ENCODE results near the gene DISC1.

Gene DISC1

DNA sequence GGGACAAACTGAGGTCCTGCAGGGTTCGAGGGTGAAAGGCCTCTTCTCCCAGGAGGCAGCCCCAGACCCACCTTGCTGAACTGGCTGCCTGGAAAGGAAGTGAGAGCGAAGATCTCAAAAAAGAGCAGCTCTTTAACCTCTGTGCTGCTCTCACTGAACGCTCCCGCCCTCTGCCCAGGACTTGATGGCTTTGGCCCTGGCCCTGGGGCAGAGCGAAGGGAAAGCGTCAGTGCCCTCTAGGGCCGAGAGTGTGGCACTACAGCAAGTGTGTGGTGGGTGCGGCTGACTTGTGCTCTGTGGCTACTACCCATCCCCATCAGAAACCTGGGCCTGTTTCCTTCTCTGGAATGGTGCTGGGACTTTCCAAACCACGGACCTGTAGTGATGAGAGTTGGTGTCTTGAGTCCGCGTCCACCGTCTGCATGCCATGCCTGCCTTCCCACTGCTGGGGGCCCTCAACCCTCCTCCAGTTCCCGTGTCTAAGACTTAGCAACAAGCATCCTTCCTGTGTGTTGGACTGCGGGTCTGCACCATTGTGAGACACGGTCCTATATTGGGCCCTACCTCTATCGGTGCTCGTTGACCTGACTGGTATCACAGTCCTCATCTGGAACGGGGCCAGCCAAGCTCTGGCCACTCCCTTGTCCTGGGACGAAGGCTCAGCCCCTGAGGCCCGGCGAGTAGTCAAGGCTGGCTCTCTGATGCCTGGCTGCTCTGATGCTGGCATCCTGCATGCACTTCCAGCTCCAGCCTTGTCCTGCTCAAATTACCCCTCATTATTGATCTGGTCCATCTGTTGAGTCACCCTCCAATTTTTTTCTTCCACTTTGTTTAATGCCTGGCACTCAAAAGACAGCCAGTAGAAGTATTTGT is 180.3 kb downstream of the DISC1 start:
- DNase-seq = peak in 42 of 58 donors; percentile 5 to 48 (median 28)

DNA sequence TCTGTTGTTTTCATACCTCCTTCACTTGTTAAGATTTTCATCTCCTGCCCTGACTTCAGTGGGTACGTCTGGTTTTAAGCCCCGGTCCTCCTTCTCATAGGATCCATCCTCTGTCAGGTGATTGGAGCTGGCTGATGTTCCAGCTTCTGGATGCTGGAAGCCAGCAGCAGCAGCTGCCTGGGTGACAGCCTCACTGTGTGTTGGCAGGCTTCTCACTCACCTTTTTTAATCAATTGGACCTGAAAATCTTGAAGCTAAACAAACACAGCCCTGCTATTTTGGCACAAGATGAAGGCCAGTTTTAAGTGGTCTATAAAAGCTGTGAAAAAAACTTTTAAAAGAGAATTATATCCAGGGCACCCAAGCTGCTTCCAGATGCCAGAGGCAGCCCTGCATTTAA is 181.0 kb downstream of the DISC1 start:
- peak in 1 of 58 donors; percentile 6 for DNase-seq

GRCh38 chr1:231808116-231808515 is 181.5 kb downstream of the DISC1 start:
- DNase-seq = no peak

- no peak for DNase-seq
Measured at GRCh38 chr1:231808990-231809389, 182.4 kb downstream of the DISC1 start.

DNA sequence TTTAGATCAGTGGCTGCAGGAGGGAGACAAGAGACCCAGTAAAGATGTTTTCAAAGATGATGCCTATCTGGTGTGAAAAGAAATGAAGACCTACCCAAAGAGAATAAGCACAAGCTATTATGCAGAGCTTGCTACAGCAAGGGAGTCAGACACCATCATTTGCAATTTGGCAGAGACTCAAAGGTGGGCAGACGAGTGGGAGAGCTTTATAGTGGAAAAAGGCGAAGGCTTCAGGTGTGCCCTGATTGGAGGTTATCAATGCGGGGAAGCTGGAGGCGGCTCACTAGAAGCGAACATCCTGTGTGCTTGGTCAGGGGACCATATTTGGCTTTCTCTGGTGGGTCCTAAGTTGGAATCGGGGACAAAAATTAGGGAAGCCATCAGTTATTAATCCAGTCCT is 183.8 kb downstream of the DISC1 start:
- DNase-seq = no peak

DNA sequence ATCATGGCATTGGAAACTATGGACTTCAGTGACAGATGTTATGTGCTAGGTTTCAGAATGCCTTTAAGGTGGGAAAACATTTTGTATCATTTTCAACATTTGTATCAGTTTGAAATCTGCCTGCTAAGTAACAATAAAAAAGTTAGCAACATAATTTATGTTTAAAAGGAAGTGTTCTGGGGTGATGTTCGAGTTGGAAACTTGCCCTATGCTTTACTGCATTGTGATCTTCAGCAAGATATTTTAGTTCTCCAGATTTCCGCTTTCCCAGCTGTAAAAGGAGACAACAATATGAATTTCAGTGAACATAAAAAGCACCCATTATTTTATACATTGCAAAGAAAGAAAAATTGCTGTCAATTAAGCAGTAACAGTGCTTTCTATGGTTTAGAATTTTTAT is 187.4 kb downstream of the DISC1 start:
- no peak for DNase-seq

DNA sequence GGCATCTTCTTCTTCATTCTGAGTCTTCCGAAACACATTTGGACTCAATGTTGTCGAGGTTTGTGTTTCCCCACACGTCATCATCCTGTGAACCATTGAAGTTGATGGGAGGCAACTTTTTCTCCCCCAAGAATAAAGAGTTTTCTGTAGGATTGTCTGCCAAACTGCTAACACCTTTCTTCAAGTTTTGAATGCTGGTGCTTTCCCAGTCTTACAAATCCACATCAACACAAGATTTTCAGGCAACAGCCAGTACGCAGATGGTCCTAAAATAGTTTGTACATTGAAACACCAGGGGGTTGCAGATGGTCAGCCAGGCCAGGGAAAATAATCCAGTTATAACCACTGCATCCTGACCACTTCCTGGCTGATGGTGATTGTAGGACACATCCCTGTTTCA is 187.9 kb downstream of the DISC1 start:
- no peak for DNase-seq

GRCh38 chr1:231817801-231818200 is 191.2 kb downstream of the DISC1 start:
- DNase-seq = no peak

GRCh38 chr1:231818337-231818736 is 191.7 kb downstream of the DISC1 start:
- no peak for DNase-seq

- DNase-seq = no peak
Measured at GRCh38 chr1:231821281-231821680, 194.7 kb downstream of the DISC1 start.

- DNase-seq = no peak
Measured at GRCh38 chr1:231822041-231822440, 195.5 kb downstream of the DISC1 start.

- no peak for DNase-seq
Measured at GRCh38 chr1:231826566-231826965, 200.0 kb downstream of the DISC1 start.

- DNase-seq = no peak
Measured at GRCh38 chr1:231827337-231828105, 200.9 kb downstream of the DISC1 start.

DNA sequence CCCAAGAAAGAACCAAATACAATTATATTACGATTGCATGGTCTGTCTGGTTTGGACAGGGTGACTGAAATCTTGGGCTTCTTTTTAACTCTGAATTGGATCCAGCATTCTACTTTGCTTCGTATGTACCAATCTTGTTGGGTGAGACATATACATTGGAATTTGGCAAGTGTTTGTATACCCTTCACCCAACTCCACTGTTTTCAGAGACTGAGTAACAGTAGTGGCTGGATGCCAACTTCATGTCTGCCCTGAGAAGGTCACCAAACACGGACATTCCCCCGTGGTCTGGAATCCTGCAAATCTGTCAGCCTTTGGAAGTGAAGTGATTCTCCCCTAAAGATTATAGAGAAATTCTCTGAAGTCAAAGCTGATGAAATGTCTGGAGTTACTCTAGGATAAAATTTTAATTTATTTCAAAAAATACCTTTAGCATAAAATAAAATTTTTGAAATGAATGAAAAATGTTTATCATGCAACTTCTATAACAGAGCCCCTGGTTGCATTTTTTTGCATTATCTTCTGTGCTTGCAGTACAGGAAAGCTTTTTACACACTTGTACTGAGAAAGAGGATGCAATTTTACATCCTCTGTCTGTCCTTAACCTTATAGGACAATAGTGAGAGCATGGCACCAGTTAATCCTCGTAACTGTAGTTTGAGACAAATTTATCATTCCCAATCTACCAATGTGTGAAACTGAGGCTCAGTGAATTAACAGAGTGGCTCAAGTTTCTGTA is 201.8 kb downstream of the DISC1 start:
- no peak for DNase-seq

- DNase-seq = no peak
Measured at GRCh38 chr1:231829332-231829731, 202.7 kb downstream of the DISC1 start.

DNA sequence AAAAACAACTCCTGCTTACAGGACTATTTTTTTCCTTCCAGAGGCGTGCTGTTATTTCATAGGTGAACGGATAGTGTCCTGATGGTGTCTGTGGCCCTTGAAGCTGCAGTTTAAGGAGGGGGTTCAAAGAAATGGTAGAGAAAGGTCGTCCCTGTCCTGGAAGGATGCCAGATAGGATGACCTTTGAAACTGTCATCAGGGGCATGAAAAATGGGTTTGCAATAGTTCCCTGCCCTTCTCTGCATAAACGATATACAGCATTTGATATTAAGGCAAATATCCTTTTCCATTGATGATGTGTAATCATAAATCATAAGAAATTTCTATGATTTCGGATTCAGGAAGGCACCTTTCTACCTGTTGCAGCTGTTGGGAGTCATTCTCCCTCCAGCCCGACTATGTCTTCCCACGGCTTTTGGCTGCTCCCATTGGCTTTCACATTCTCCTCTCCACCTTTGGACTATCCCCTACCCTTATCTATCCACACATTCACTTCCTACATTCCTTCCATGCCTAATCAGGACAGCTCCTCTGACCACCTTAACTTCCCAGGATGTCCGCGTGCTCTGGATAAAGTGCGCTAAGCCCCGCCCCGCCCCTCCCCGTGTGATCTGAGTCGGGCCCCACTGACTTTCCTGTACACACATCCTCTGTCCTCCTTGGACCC is 209.8 kb downstream of the DISC1 start:
- no peak for DNase-seq

GRCh38 chr1:231838521-231838920 is 211.9 kb downstream of the DISC1 start:
- no peak for DNase-seq

- no peak for DNase-seq
Measured at GRCh38 chr1:231839999-231840398, 213.4 kb downstream of the DISC1 start.

- no peak for DNase-seq
Measured at GRCh38 chr1:231841616-231842344, 215.2 kb downstream of the DISC1 start.

- no peak for DNase-seq
Measured at GRCh38 chr1:231842441-231842840, 215.9 kb downstream of the DISC1 start.
